Stomach smooth muscle (tissue), 2 donors: ENCODE results near the gene ARMC5.
A peak's percentile ranks its signal among the peaks of the same experiment; 100 is the strongest.
"Not testable (repeated sequence)": the region's sequence is repeated elsewhere in the genome, so short reads cannot be mapped to it uniquely, and the experiment has no call there.

ENCODE experiments used
- H3K27ac ChIP-seq: one replicate; pipeline ENCODE4 v1.7.0; 2013; ENCODE audit warnings: mild to moderate bottlenecking, low read length, inconsistent platforms
- H3K27me3 ChIP-seq, 2 donors: one replicate each; pipeline ENCODE4 v1.7.0; 2013; ENCODE audit warnings: low read length in 2 of 2; ENCODE audit not compliant: insufficient read depth in 2 of 2, control insufficient read depth in 1 of 2
- H3K36me3 ChIP-seq, 2 donors: one replicate each; pipeline ENCODE4 v1.7.0; 2013; ENCODE audit warnings: low read length in 2 of 2; ENCODE audit not compliant: control insufficient read depth in 2 of 2, insufficient read depth in 2 of 2
- H3K4me1 ChIP-seq: one replicate; pipeline ENCODE4 v1.7.0; 2013; ENCODE audit warnings: low read length; ENCODE audit not compliant: control insufficient read depth, insufficient read depth
- H3K4me3 ChIP-seq, 2 donors: one replicate each; pipeline ENCODE4 v1.7.0; 2013; ENCODE audit warnings: low read length in 2 of 2
- H3K9ac ChIP-seq, 2 donors: one replicate each; pipeline ENCODE4 v1.7.0; 2013; ENCODE audit warnings: low read length in 2 of 2, mild to moderate bottlenecking in 1 of 2
- H3K9me3 ChIP-seq, 2 donors: one replicate each; pipeline ENCODE4 v1.7.0; 2013; ENCODE audit warnings: low read length in 2 of 2; ENCODE audit not compliant: control insufficient read depth in 2 of 2
- donor health status: healthy.
- donor health status: Pancreatic carcinoma.

ARMC5 gene

GRCh38 chr16:31478956-31479355 is 19.7 kb downstream of the ARMC5 start:
- H3K4me3 ChIP-seq: no peak overlapping the region
- H3K27ac ChIP-seq: peak overlapping the region; percentile 24
- no peaks in the 10 kb centered on the region for H3K27me3 ChIP-seq
- no peaks in the 10 kb centered on the region for H3K9me3 ChIP-seq
- peaks cover 37% of the 10 kb centered on the region for H3K4me1 ChIP-seq
- H3K36me3 ChIP-seq: peaks cover 19 to 24% of the 10 kb centered on the region in 2 donors
- no peak overlapping the region for H3K9ac ChIP-seq

DNA sequence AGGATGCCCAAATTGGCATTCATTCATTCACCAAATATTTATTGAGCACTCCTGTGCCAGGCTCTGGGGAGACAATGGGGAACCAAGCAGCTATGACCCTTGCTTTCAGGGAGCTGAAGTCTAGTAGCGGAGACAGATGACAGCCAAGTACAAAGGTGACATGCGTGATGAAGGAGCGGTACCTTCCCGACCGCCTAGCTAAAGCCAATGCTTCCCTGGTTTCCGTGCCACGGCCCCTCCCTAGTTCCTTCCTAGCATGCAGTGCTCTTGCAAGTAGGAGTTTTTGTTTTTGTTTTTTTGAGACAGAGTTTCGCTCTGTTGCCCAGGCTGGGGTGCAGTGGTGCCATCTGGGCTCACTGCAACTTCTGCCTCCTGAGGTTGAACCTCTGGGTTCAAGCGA is 20.4 kb downstream of the ARMC5 start:
- Histone ChIP-seq H3K27me3 (no peaks in the 10 kb centered on the region), H3K27ac (peak overlapping the region; percentile 24), H3K4me1 (peaks cover 30% of the 10 kb centered on the region), H3K9me3 (no peaks in the 10 kb centered on the region), H3K4me3 (no peak overlapping the region), H3K9ac (no peak overlapping the region), H3K36me3 (peaks cover 11 to 17% of the 10 kb centered on the region in 2 donors)

GRCh38 chr16:31480851-31481536 is 21.7 kb downstream of the ARMC5 start:
- peak overlapping the region; percentile 37 for H3K27ac ChIP-seq
- H3K27me3 ChIP-seq: peaks cover 8 to 10% of the 10 kb centered on the region in 2 donors
- no peaks in the 10 kb centered on the region for H3K9me3 ChIP-seq
- H3K36me3 ChIP-seq: peaks cover 4 to 8% of the 10 kb centered on the region in 2 donors
- H3K4me3 ChIP-seq: no peak overlapping the region
- peaks cover 20% of the 10 kb centered on the region for H3K4me1 ChIP-seq
- no peak overlapping the region for H3K9ac ChIP-seq

DNA sequence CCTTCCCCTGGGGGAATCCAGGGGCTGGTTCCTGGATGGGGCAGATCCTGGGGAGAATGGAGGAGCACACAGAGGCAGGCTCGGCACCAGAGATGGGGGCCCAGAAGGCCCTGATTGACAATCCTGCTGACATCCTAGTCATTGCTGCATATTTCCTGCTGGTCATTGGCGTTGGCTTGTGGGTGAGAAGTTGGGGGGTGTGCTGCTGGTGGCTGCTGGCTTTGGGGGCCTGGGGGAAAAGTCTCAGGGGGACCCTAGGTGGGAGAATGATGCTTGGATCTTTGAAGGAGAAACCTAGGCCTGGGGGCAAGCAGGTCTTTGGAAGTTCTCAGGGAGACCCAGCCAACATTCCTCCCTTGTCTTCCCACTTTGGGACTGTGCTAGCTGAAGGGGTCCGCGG is 23.8 kb downstream of the ARMC5 start, which contains the start of gene SLC5A2:
SLC5A2 (plus strand) TSS at position 43 of the 400 bp plus-strand sequence; CDS start at position 57, 14 bp downstream.
- Histone ChIP-seq H3K27ac (no peak within 1 kb of the TSS), H3K4me3 (no peak within 1 kb of the TSS), H3K27me3 (peaks cover 21 to 27% of the 10 kb centered on the region in 2 donors), H3K9me3 (no peaks in the 10 kb centered on the region), H3K36me3 (peaks cover 0 to 4% of the 10 kb centered on the region in 2 donors), H3K9ac (no peak within 1 kb of the TSS), H3K4me1 (peaks cover 14% of the 10 kb centered on the region)

GRCh38 chr16:31484048-31484447 is 24.7 kb downstream of the ARMC5 start:
- Histone ChIP-seq H3K27me3 (peaks cover 25 to 31% of the 10 kb centered on the region in 2 donors), H3K4me1 (peaks cover 22% of the 10 kb centered on the region)
- H3K27ac ChIP-seq, H3K4me3 ChIP-seq, H3K9ac ChIP-seq, H3K9me3 ChIP-seq, H3K36me3 ChIP-seq: not testable (repeated sequence)

DNA sequence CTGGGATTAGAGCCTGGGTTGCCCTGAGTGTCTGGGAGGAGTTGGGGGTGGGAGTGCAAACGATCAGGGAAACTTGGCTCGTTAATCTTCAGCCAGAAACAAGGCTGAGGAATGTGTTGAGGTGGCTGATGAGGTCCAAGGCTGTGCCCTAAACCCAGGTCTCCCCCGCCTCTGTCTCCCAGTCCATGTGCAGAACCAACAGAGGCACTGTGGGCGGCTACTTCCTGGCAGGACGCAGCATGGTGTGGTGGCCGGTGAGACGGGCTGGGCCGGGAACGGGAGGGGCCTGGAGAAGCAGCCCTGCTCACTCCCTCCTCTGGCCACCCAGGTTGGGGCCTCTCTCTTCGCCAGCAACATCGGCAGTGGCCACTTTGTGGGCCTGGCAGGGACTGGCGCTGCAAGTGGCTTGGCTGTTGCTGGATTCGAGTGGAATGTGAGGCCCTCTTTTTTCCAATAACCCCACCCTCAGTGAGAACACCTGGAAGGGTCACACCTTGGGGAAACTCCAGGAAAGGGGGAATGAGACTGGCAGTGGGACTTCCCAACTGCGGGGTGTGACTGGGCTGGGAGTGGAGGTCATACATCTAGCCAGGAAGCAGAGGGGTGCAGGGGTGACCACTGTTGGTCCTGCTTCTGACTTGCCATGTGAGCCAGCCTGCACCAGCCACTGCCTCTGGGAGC is 25.3 kb downstream of the ARMC5 start:
- no peak overlapping the region for H3K27ac ChIP-seq
- H3K9me3 ChIP-seq: no peaks in the 10 kb centered on the region
- no peak overlapping the region for H3K9ac ChIP-seq
- peaks cover 0 to 2% of the 10 kb centered on the region in 2 donors for H3K36me3 ChIP-seq
- H3K4me1 ChIP-seq: peaks cover 22% of the 10 kb centered on the region
- H3K4me3 ChIP-seq: no peak overlapping the region
- H3K27me3 ChIP-seq: peaks cover 25 to 31% of the 10 kb centered on the region in 2 donors

DNA sequence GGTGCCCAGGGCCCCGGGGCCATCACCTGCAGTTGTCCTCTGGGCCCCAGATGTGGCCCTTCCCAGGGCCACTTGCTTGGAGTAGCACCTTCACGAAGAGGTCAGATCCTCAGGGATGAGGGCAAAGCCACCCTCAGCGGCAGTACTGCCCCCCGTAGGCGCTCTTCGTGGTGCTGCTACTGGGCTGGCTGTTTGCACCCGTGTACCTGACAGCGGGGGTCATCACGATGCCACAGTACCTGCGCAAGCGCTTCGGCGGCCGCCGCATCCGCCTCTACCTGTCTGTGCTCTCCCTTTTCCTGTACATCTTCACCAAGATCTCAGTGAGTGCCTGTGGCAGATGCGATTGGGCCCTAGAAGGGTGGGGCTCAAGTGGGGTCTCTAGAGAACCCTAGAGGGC is 26.3 kb downstream of the ARMC5 start:
- H3K4me1 ChIP-seq: peaks cover 20% of the 10 kb centered on the region
- no peak overlapping the region for H3K27ac ChIP-seq
- H3K27me3 ChIP-seq: peaks cover 25 to 31% of the 10 kb centered on the region in 2 donors
- peaks cover 0 to 4% of the 10 kb centered on the region in 2 donors for H3K36me3 ChIP-seq
- no peak overlapping the region for H3K9ac ChIP-seq
- no peaks in the 10 kb centered on the region for H3K9me3 ChIP-seq
- no peak overlapping the region for H3K4me3 ChIP-seq

GRCh38 chr16:31486045-31486444 is 26.7 kb downstream of the ARMC5 start:
- Histone ChIP-seq H3K27me3 (peaks cover 25 to 31% of the 10 kb centered on the region in 2 donors), H3K9ac (no peak overlapping the region), H3K36me3 (peaks cover 0 to 6% of the 10 kb centered on the region in 2 donors), H3K4me3 (no peak overlapping the region), H3K4me1 (peaks cover 19% of the 10 kb centered on the region), H3K27ac (no peak overlapping the region), H3K9me3 (no peaks in the 10 kb centered on the region)

- peaks cover 25 to 31% of the 10 kb centered on the region in 2 donors for H3K27me3 ChIP-seq
- no peak overlapping the region for H3K27ac ChIP-seq
Measured at GRCh38 chr16:31487071-31487719, 27.9 kb downstream of the ARMC5 start.

DNA sequence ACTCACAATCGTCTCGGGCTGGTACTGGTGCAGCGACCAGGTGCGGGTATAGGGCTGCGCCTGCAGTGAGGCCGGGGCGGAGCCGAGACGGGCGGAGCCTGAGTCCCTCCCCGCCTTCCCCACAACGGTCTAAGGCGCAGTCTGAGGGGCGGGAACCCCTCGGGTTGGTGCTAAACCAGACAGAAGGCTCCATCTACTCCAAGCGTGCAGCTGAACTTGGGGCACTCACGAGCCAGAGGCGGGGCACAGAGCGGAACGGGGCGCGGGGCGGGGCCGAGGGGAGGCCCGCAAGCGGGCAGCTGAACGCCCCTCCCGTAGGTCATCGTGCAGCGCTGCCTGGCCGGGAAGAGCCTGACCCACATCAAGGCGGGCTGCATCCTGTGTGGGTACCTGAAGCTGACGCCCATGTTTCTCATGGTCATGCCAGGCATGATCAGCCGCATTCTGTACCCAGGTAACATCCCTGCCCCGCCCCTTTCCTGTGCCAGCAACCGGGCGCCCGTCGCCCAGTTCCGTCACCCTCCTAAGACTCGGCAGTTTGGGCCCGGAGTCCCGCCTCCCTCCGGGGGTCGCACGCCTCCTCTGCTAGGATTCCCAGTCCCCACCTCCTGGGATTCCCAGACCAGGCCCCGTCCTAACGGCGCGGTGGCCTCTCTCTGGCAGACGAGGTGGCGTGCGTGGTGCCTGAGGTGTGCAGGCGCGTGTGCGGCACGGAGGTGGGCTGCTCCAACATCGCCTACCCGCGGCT is 28.6 kb downstream of the ARMC5 start:
- peaks cover 25 to 31% of the 10 kb centered on the region in 2 donors for H3K27me3 ChIP-seq
- no peaks in the 10 kb centered on the region for H3K9me3 ChIP-seq
- peak overlapping the region; percentile 8 to 21 for H3K9ac ChIP-seq
- H3K4me3 ChIP-seq: peak overlapping the region; percentile 68 to 76
- peaks cover 18% of the 10 kb centered on the region for H3K4me1 ChIP-seq
- peaks cover 13 to 20% of the 10 kb centered on the region in 2 donors for H3K36me3 ChIP-seq
- no peak overlapping the region for H3K27ac ChIP-seq

More at GRCh38 chr16:31487071-31487719, 27.9 kb downstream of the ARMC5 start:
- H3K4me3 ChIP-seq: peak overlapping the region; percentile 68 to 76
- H3K9ac ChIP-seq: peak overlapping the region in 1 of 2 donors; percentile 8
- H3K4me1 ChIP-seq: peaks cover 18% of the 10 kb centered on the region
- peaks cover 6 to 13% of the 10 kb centered on the region in 2 donors for H3K36me3 ChIP-seq
- H3K9me3 ChIP-seq: no peaks in the 10 kb centered on the region
